ENCODE data around the gene DOCK4. TPM values are rescaled to one million over a fixed set of nuclear protein-coding genes. Genes with fewer than 3 reads are reported as not detected.

DOCK4 gene
- total RNA-seq, 1 donor from 2014 or later = 0.73 TPM

DNA sequence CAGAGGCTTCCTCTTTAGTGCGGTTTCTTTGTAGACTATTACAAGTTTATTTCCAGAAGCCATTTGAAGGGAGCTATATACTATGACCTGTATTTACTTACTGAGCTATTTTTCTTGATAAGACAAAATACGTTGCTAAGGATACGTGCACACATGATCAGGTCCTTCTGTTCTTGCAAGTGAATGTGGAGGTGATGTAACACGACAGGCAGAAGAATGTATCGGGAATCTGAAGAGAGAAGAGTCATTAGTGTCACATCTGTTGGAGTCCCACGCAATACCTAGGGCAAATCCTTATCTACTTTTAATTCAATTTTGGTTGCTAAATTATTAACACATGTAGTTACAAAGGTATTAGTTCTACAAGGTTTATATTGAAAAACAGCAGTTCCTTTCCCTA lies 359.3 kb downstream of the DOCK4 start:
- ChIA-PET CTCF (no interaction called here), POLR2A (no interaction called here)
- no peak overlapping the region for H3K4me3 Mint-ChIP-seq
- H3K27me3 Mint-ChIP-seq = peaks cover 2% of the 10 kb centered on the region
- H3K27ac Mint-ChIP-seq = no peak overlapping the region
- no peaks in the 10 kb centered on the region for H3K4me1 Mint-ChIP-seq
- no peak for ATAC-seq (ENCODE audit: low read depth)
- H3K36me3 Mint-ChIP-seq (ENCODE audit: low read depth) = no peaks in the 10 kb centered on the region
- no peak for DNase-seq
- no peak for TF ChIP-seq CTCF (IDR thresholded peaks at IDR 0.05)
- intact Hi-C loops (cut with micrococcal nuclease) = no loop called here
- peaks cover 9% of the 10 kb centered on the region for H3K9me3 Mint-ChIP-seq

- Mint-ChIP-seq H3K4me3 (no peak overlapping the region), H3K27ac (no peak overlapping the region), H3K4me1 (no peaks in the 10 kb centered on the region), H3K36me3 (ENCODE audit: low read depth) (no peaks in the 10 kb centered on the region), H3K27me3 (peaks cover 2% of the 10 kb centered on the region), H3K9me3 (peaks cover 9% of the 10 kb centered on the region)
- POLR2A ChIA-PET = no interaction called here
- DNase-seq (no peak), ATAC-seq (ENCODE audit: low read depth) (no peak)
- intact Hi-C loops (cut with micrococcal nuclease) = no loop called here
- CTCF ChIA-PET = no interaction called here
- TF ChIP-seq CTCF (IDR thresholded peaks at IDR 0.05) = no peak
Observed at GRCh38 chr7:111845853-111846252, 360.3 kb downstream of the DOCK4 start.

DNA sequence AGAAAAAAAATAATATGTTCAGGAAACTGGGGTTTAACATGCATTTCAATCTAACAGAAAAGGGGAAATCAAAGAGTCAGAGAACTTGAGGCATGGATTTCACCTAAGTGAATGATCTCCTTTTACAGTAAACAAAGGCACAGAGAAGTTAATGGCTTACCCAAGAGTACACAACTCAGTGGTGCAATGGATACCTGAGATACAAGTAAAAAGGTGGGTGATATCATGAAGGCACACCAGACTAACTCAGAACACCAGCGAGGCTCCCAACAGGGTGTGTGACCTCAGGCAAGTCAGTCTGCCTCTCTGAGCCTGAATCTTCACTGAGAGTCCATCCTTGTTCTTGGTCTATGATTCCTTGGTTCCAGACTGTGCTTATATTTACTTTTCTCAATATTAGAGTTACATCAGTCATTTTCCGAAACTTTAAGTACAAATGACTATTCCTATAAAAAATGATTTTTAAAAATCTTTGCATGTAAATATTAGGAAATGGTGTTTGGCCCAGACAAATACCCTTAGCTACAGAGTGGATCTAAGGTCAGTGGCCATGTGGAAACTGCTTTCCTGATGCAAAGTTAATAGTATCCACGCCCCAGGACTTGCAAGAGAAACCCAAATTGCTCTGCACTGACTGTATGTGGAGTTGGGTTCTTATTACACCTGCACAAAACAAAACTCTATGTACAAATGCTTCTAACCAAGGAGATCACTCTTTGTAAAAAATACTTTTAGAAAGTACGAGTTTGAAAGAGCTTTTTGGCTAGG lies 361.1 kb downstream of the DOCK4 start:
- Mint-ChIP-seq H3K27me3 (no peaks in the 10 kb centered on the region), H3K4me1 (no peaks in the 10 kb centered on the region), H3K9me3 (peaks cover 2% of the 10 kb centered on the region), H3K36me3 (ENCODE audit: low read depth) (no peaks in the 10 kb centered on the region), H3K27ac (no peak overlapping the region), H3K4me3 (no peak overlapping the region)
- no peak for ATAC-seq (ENCODE audit: low read depth)
- ChIA-PET CTCF (no interaction called here), POLR2A (no interaction called here)
- no peak for TF ChIP-seq CTCF (IDR thresholded peaks at IDR 0.05)
- DNase-seq = no peak
- intact Hi-C loops (cut with micrococcal nuclease) = no loop called here

- no peak for DNase-seq
- no peaks in the 10 kb centered on the region for H3K9me3 Mint-ChIP-seq
- POLR2A ChIA-PET = no interaction called here
- CTCF ChIA-PET = no interaction called here
- no peak overlapping the region for H3K27ac Mint-ChIP-seq
- TF ChIP-seq CTCF (IDR thresholded peaks at IDR 0.05) = no peak
- intact Hi-C loops (cut with micrococcal nuclease) = no loop called here
- no peaks in the 10 kb centered on the region for H3K4me1 Mint-ChIP-seq
- no peaks in the 10 kb centered on the region for H3K36me3 Mint-ChIP-seq (ENCODE audit: low read depth)
- no peak overlapping the region for H3K4me3 Mint-ChIP-seq
- no peak for ATAC-seq (ENCODE audit: low read depth)
- H3K27me3 Mint-ChIP-seq = no peaks in the 10 kb centered on the region
Observed at GRCh38 chr7:111842491-111842890, 363.7 kb downstream of the DOCK4 start.

GRCh38 chr7:111841596-111842205 lies 364.5 kb downstream of the DOCK4 start:
- H3K4me3 Mint-ChIP-seq = no peak overlapping the region
- ATAC-seq (ENCODE audit: low read depth) = no peak
- TF ChIP-seq CTCF (IDR thresholded peaks at IDR 0.05) = no peak
- no peak for DNase-seq
- H3K4me1 Mint-ChIP-seq = no peaks in the 10 kb centered on the region
- no peaks in the 10 kb centered on the region for H3K9me3 Mint-ChIP-seq
- no peaks in the 10 kb centered on the region for H3K27me3 Mint-ChIP-seq
- H3K36me3 Mint-ChIP-seq (ENCODE audit: low read depth) = no peaks in the 10 kb centered on the region
- ChIA-PET CTCF (no interaction called here), POLR2A (no interaction called here)
- intact Hi-C loops (cut with micrococcal nuclease) = no loop called here
- no peak overlapping the region for H3K27ac Mint-ChIP-seq
